K562 treated with DMSO at 1 percent for 12 hours (cell line): ENCODE data around the gene TP53BP1. TPM values are rescaled to one million over a fixed set of nuclear protein-coding genes. Genes with fewer than 3 reads are reported as not detected.

Experiments
- total RNA-seq: library from RNA; unstranded; fragments of 300-600 nt; gene quantifications from 2 replicates; pipeline ENCODE4 v1.2.3, GENCODE V29; 2022; ENCODE audit not compliant: insufficient read depth

Gene TP53BP1, protein sequence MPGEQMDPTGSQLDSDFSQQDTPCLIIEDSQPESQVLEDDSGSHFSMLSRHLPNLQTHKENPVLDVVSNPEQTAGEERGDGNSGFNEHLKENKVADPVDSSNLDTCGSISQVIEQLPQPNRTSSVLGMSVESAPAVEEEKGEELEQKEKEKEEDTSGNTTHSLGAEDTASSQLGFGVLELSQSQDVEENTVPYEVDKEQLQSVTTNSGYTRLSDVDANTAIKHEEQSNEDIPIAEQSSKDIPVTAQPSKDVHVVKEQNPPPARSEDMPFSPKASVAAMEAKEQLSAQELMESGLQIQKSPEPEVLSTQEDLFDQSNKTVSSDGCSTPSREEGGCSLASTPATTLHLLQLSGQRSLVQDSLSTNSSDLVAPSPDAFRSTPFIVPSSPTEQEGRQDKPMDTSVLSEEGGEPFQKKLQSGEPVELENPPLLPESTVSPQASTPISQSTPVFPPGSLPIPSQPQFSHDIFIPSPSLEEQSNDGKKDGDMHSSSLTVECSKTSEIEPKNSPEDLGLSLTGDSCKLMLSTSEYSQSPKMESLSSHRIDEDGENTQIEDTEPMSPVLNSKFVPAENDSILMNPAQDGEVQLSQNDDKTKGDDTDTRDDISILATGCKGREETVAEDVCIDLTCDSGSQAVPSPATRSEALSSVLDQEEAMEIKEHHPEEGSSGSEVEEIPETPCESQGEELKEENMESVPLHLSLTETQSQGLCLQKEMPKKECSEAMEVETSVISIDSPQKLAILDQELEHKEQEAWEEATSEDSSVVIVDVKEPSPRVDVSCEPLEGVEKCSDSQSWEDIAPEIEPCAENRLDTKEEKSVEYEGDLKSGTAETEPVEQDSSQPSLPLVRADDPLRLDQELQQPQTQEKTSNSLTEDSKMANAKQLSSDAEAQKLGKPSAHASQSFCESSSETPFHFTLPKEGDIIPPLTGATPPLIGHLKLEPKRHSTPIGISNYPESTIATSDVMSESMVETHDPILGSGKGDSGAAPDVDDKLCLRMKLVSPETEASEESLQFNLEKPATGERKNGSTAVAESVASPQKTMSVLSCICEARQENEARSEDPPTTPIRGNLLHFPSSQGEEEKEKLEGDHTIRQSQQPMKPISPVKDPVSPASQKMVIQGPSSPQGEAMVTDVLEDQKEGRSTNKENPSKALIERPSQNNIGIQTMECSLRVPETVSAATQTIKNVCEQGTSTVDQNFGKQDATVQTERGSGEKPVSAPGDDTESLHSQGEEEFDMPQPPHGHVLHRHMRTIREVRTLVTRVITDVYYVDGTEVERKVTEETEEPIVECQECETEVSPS (N-terminal part only)
- 13.5 and 29.2 TPM in 2 replicates for total RNA-seq

DNA sequence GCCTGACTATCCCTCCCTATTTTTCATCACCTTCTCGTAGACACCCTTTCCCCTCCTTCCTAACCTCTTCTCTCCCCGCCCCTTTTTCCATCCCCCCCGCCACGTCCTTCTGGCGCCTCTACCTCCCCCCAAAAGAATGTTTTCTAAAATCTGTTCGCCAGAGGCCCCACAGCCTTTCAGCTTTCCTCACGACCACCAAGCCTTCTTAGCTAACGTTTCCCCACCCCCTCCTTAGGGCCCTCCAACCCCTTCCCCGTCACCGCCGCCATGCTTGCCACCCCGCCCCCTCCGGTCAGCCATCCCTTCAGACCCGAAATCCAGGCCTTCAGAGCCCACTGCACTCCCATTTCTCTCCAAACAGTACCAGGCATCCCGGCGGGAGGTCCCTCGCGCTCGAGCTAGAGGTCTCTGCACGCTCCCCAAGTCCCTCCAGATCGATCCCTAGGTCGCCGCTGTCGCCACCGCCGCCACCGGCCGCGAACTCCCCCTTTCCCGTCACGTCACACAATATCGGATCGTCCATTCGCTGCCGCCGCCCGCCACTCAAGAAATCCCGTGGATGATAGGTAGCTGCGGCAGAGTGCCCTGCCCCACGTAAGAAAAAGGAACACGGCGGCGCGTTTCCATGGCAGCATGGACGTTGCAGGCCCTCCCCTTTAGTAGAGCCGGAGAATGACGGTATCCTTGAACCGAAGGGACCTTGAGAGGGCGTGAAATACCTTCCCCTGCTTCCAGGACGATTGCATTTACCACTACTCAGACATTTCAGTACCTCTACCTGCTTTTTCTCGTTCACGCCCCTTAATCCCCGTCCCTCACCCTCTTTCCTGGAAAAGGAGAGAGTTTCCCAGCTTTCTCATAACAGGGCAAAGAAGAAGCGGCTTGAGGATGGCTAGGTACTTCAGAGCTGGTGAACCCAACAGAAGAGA, at the start of gene TP53BP1:
TP53BP1 (minus strand) TSS at position 484 of the 929 bp plus-strand sequence; CDS start at position 371, 113 bp downstream.

DNA sequence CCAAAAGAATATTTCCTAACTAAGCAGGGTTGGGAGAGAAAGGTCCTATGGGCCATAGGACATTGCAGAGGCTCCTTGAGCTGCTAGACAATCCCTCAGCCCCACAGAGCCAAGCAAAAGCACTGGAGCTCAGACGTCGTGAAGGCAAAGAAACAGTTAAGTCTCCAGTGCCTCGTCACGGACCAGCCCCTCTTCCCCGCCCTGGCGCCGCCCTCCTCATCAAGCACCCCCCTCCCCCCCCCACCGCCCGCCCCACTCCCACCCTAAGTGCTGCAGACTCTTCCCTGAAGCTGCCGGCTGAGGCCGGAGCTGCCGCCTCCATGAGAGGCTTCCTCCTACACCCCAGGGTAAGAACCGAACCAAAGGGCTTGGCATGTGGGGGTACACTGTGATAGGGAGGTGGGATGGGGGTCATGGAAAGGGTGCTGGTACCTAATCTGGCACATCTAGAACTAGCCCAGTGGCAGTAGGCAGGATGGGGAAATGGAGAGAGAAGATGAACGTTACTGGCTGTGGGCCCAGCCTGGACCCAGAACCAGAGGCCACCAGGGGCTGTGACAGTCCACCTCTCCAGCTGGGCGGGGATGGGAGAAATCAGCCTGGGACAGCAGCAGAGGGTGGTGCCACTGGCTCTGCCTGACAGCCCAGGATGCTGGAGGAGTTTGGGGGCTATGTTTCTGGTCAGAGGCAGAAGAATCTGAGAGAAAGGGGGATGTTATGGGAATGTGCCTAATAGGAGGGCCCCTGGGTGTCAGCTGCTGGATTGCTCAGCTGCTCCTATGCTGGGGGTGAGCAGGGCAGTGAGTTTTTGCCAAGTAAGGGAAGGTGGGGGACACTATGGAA, 24.6 kb upstream of the TP53BP1 start, which contains the start of gene MAP1A:
MAP1A (plus strand) TSS at position 255 of the 843 bp plus-strand sequence. CDS start 3,866 bp downstream, outside the sequence.

DNA sequence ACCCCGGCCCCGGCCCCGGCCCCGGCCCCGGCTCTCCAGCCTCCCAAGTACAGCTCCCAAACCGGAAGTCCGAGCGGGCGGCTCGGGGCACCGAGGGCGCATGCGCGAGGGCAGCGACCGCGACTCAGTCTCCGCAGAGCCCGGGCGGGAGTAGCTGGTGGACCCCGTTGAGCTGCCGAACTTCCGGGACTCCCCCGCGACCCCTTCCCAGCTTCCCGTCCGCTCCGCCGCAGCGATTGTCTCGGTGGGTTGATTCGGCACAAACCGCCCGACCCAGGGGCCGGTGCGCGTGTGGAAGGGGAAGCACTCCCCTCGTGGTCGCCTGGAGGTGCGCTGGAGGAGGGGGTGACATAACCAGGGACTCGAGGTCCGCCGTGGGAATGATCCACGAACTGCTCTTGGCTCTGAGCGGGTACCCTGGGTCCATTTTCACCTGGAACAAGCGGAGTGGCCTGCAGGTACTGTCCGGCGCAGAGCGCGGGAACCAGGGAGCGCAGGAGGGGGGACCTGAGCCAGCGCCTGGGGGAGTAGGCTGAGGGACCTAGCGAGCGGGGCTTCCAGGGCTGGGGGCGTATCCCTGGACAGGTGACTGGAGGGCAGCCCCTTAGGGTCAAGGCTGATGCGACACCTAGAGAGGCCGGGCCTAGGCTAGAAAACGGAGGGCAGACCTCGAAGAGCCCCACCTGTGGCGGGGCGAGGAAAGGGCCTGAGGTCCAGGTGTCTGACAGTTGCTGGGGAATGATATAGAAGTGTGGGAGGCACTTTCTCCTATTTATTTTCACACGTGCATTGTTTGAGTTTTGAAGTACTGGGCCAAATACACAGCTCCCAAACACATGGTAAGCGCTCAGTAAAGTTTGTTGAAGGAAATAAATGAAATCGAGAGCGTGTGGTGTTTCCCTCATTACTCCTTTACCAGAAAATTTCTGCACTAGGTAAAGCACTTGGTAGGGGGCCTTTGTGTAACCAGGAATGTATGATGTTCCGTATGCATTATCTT, 121.7 kb downstream of the TP53BP1 start, which contains the start of the genes TUBGCP4 and ZSCAN29:
TUBGCP4 (plus strand) TSS at position 127 of the 1,000 bp plus-strand sequence; CDS start at position 381, 254 bp downstream.
ZSCAN29 (minus strand) TSS at position 69 of the 1,000 bp plus-strand sequence. CDS start 1,130 bp downstream, outside the sequence.

Other genes with a start within 250 kb of the TP53BP1 start
- not detected in 2 replicates for gene TGM5, start 226.2 kb downstream of the TP53BP1 start, total RNA-seq
- gene TGM7, start 190.9 kb downstream of the TP53BP1 start, total RNA-seq: not detected in 2 replicates
- gene LCMT2, start 162.6 kb downstream of the TP53BP1 start, total RNA-seq: 4.2 and 6.2 TPM in 2 replicates
- 5.3 and 33.9 TPM in 2 replicates for gene ZSCAN29, start 122.1 kb downstream of the TP53BP1 start, total RNA-seq
- gene TUBGCP4, start 122.1 kb downstream of the TP53BP1 start, total RNA-seq: 8.3 and 38.2 TPM in 2 replicates
- 4.0 and 17.7 TPM in 2 replicates for gene MAP1A, start 24.5 kb upstream of the TP53BP1 start, total RNA-seq
- gene PPIP5K1, start 97.1 kb upstream of the TP53BP1 start, total RNA-seq: 6.9 and 29.3 TPM in 2 replicates
- gene CKMT1B, start 100.9 kb upstream of the TP53BP1 start, total RNA-seq: 2.2 TPM in 1 of 2 replicates, not detected in the other
- not detected in 2 replicates for gene STRC, start 125.6 kb upstream of the TP53BP1 start, total RNA-seq
- gene CATSPER2, start 155.7 kb upstream of the TP53BP1 start, total RNA-seq: 0.58 and 2.7 TPM in 2 replicates
- 0.93 and 1.1 TPM in 2 replicates for gene CKMT1A, start 200.7 kb upstream of the TP53BP1 start, total RNA-seq